ENCODE results near the gene GUCA2B.

Gene GUCA2B

DNA sequence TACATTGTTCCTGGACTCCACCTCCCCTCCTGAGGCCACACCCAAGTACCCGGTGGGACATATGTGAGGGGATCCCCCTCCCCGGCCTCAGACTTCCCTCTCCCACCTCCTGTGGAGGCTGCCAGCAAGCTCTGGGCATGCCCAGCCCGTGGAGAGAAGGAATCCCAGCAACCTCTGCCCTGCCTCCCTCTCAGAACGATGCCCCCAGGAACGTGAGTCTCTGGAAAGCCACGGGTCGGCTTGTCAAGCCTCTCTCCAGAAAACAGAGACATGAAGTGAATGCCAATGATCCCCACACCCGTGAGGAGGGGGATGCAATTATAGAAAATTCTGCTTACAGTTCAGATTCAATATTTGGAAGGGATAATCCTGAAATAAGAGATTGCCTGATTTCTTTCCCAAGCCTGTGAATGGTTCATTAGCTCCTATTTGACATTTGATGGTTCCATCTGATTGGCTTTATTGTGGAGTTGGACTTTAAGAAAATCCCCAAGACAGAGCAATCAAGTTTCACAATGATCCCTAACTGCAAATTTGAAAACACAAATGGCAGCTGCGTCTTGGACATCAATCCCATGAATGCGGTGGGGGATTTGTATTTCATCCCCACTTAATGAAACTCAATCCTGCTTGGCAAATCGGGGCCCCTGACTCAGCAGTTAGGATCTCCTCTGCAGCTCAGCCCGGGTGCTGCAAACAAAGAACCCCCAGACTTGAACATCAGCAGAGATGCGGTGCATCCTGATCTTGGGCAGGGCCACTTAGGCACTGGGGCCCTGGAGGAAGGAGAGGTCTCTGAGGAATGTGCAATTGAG lies 9.1 kb upstream of the GUCA2B start:
- no peak for DNase-seq

GRCh38 chr1:42144711-42145388 lies 8.4 kb upstream of the GUCA2B start:
- DNase-seq = no peak

GRCh38 chr1:42145389-42145716 lies 7.9 kb upstream of the GUCA2B start:
- no peak for DNase-seq

DNA sequence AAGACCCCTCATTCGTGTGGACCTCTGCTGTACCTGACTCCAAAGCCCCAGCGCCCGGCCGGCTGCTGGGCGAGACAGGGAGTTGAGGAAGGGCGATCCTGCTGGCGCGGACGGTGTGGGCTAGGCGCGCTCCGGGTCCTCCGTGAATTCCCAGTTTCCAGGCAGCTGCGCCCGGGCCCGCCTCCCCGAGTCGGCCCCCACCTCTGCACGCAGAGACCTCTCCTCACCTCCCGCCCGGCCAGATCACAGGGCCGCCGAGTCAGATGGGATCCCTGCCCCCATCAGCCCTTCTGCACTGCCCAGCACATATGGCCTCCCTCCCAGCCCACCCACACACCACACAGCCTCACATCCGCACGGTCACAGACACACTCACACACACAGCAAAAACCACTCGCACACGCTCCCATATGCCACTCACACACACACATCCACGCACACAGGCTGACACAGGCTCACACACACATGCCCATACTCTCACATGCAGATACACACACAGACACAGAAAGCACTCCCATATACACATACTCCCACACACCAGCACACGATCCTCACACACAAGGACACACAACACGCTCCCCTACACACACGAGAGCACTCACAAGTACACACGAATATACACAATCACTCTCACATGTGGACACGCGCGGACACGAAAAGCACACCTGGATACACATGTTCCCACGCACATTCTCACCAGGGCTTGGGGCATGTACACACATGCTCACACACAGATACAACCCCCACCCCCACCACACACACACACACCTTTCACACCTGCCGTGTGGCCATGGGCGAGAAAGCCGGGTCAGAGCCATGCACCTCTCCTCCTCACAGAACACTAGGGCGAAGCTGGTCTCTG lies 7.2 kb upstream of the GUCA2B start:
- no peak for DNase-seq

- peak; percentile 69 for DNase-seq
These were observed 6.4 kb upstream of the GUCA2B start for GRCh38 chr1:42146626-42147320.

- no peak for DNase-seq
These were observed 5.0 kb upstream of the GUCA2B start for GRCh38 chr1:42148166-42148565.

GRCh38 chr1:42150651-42151050 lies 2.6 kb upstream of the GUCA2B start:
- no peak for DNase-seq

- DNase-seq = no peak
These were observed 1.1 kb upstream of the GUCA2B start for GRCh38 chr1:42152119-42152518.

GRCh38 chr1:42153624-42154023 lies 414 bp downstream of the GUCA2B start:
- DNase-seq = no peak

DNA sequence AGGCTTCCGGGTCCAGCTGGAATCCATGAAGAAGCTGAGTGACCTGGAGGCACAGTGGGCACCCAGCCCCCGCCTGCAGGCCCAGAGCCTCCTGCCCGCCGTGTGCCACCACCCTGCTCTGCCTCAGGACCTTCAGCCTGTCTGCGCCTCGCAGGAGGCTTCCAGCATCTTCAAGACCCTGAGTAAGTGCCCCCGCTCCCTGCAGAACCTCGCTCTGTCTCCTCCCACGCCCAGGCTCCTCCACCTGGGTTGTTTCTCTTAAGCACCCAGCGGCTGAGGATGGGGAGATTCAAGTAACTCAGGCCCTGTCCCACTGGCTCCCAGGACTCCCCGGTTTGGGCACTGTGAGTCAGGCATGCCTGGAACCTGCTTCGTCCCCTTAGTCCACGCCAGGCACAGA lies 1.5 kb downstream of the GUCA2B start:
- DNase-seq = no peak

DNA sequence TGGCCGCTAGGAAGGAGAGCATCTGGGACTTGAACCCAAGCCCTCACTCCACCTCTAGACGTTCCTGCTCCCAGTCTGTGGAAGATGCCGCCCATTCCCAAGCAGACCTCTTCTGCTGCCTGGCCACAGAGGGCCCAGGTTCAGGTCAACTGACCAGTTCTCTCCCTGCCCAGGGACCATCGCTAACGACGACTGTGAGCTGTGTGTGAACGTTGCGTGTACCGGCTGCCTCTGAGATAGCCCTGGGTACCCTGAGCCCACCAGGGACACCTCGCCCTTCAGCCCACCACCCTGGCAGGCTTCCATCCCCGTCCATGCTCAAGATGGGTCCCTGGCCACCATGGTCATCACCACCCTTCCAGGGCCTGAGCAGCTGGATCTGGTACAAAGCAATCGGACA lies 2.2 kb downstream of the GUCA2B start:
- DNase-seq = no peak

GRCh38 chr1:42157667-42158066 lies 4.5 kb downstream of the GUCA2B start:
- peak; percentile 48 for DNase-seq

- DNase-seq = no peak
These were observed 5.0 kb downstream of the GUCA2B start for GRCh38 chr1:42158189-42158588.

- DNase-seq = no peak
These were observed 9.0 kb downstream of the GUCA2B start for GRCh38 chr1:42162181-42162580.

- no peak for DNase-seq
These were observed 9.9 kb downstream of the GUCA2B start for GRCh38 chr1:42163114-42163513.

DNA sequence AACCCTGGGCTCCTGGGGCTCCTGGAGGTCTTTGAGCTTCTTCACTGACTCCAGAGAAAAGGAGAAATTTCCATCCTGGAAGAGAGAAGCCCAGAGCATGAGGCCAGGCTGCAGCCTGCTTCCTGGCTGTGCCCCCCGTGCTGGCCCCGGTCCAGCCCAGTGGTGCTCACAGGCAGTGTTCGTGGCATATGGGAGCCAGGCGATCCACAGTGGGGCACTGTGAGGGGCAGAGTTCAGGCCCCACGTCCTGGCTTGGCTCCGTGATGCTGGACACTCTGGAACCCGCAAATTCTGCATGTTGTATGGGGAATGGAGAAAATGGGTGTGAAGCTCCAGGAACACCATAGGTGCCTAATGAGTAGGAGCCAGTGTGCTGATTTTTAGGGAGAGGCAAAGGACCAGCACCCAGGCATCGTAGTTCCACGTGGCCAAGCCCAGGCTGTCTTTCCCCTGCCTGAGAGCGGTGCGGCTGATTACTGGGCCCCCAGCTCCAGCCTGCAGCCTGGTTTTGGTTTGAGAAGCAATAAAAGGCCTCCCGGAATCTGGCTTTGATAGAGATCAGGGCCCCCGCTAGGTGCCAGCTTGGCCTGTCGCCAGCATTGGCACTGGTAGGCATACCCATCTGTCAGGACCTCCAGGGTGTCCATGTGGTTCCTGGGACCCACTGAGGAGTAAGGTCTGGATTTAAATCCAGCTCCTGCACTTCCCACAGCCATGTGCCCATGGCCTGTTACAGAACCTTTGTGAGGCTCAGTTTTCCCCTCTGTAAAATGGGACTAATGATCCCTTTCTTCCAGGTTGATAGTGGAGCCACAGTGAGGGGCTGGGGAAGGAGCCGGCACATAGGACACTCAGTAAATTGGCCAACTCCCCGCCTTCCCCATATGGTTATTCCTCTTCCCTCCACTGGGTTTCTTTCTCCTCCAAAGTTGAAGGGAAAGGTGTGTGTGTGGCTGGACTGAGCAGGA lies 10.6 kb downstream of the GUCA2B start:
- DNase-seq = no peak

DNA sequence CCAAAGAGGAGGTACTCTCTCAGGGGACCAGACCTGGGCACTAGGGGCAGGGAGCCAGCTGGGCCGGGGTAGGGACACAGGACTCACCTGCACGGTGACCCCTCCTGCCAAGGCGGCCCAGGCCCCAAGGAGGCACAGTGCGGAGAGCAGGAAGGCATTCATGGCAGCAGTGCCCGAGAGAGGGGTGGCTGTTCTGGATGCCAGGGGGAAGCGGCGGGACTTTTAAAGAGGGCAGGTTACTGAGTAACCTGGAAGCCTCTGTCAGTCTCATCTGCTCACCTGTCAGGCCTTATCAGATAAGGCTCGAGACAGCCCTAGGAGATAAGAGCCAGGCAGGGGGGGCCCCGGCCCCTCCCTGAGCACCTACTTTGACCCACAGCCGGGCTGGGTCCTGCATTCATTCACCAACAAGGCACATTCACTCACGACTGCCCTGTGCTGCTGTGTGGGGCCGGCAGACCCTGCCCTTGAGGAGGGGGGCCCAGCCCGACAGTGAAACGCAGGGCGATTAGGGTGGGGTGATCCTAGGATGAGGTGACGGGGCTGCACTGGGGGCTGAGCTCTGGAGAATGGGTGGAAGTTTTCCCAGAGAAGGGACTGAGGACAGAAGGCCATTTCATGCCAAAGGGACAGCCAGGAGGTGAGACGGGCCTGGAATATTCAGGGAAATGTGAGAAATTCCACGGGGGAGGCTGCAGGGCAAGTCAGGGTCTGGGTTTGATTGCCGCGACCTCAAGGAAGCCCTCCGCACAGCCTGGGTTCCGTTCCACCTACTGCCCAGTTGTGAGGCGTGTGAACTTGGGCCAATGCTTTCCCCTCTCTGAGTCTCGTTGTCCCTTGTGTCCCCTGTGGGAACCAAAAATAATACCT lies 11.6 kb downstream of the GUCA2B start, which contains the start of gene GUCA2A:
Gene GUCA2A (minus strand): TSS at position 195 of the 870 bp plus-strand sequence. CDS start 33 bp downstream, at position 162.
- no peak for DNase-seq

- no peak for DNase-seq
These were observed 12.5 kb downstream of the GUCA2B start for GRCh38 chr1:42165511-42166210.

GRCh38 chr1:42167611-42168390 lies 14.6 kb downstream of the GUCA2B start:
- no peak for DNase-seq
